ENCODE data around the gene TTLL11.

The TTLL11 gene

GRCh38 chr9:121866927-121867326 lies 226.2 kb downstream of the TTLL11 start:
- DNase-seq (ENCODE audit: low read depth, low spot score): no peak
- no peak overlapping the region for H3K27ac ChIP-seq

GRCh38 chr9:121865884-121866283 lies 227.2 kb downstream of the TTLL11 start:
- H3K27ac ChIP-seq: no peak overlapping the region
- DNase-seq (ENCODE audit: low read depth, low spot score): no peak

- no peak overlapping the region for H3K27ac ChIP-seq
- DNase-seq (ENCODE audit: low read depth, low spot score): no peak
Observed at GRCh38 chr9:121865060-121865459, 228.0 kb downstream of the TTLL11 start.

- no peak for DNase-seq (ENCODE audit: low read depth, low spot score)
- H3K27ac ChIP-seq: no peak overlapping the region
Observed at GRCh38 chr9:121863955-121864354, 229.2 kb downstream of the TTLL11 start.

- H3K27ac ChIP-seq: no peak overlapping the region
- DNase-seq (ENCODE audit: low read depth, low spot score): no peak
Observed at GRCh38 chr9:121862371-121863332, 230.5 kb downstream of the TTLL11 start.

GRCh38 chr9:121861501-121862180 lies 231.5 kb downstream of the TTLL11 start:
- no peak for DNase-seq (ENCODE audit: low read depth, low spot score)
- H3K27ac ChIP-seq: no peak overlapping the region

GRCh38 chr9:121860744-121861143 lies 232.4 kb downstream of the TTLL11 start:
- DNase-seq (ENCODE audit: low read depth, low spot score): no peak
- H3K27ac ChIP-seq: no peak overlapping the region

- DNase-seq (ENCODE audit: low read depth, low spot score): no peak
- no peak overlapping the region for H3K27ac ChIP-seq
Observed at GRCh38 chr9:121860213-121860612, 232.9 kb downstream of the TTLL11 start.

GRCh38 chr9:121859646-121860045 lies 233.5 kb downstream of the TTLL11 start:
- no peak overlapping the region for H3K27ac ChIP-seq
- DNase-seq (ENCODE audit: low read depth, low spot score): no peak

- no peak for DNase-seq (ENCODE audit: low read depth, low spot score)
- H3K27ac ChIP-seq: no peak overlapping the region
Observed at GRCh38 chr9:121858788-121859187, 234.3 kb downstream of the TTLL11 start.

- no peak for DNase-seq (ENCODE audit: low read depth, low spot score)
- no peak overlapping the region for H3K27ac ChIP-seq
Observed at GRCh38 chr9:121857928-121858327, 235.2 kb downstream of the TTLL11 start.

GRCh38 chr9:121855476-121855875 lies 237.6 kb downstream of the TTLL11 start:
- H3K27ac ChIP-seq: no peak overlapping the region
- no peak for DNase-seq (ENCODE audit: low read depth, low spot score)

GRCh38 chr9:121853617-121854395 lies 239.3 kb downstream of the TTLL11 start:
- H3K27ac ChIP-seq: no peak overlapping the region
- no peak for DNase-seq (ENCODE audit: low read depth, low spot score)

GRCh38 chr9:121852651-121853616 lies 240.2 kb downstream of the TTLL11 start:
- no peak for DNase-seq (ENCODE audit: low read depth, low spot score)

GRCh38 chr9:121852241-121852640 lies 240.9 kb downstream of the TTLL11 start:
- no peak for DNase-seq (ENCODE audit: low read depth, low spot score)
- no peak overlapping the region for H3K27ac ChIP-seq

More at GRCh38 chr9:121852651-121853616, 240.2 kb downstream of the TTLL11 start:
- no peak overlapping the region for H3K27ac ChIP-seq

- H3K27ac ChIP-seq: no peak overlapping the region
- no peak for DNase-seq (ENCODE audit: low read depth, low spot score)
Observed at GRCh38 chr9:121851641-121852091, 241.4 kb downstream of the TTLL11 start.

- no peak for DNase-seq (ENCODE audit: low read depth, low spot score)
- no peak overlapping the region for H3K27ac ChIP-seq
Observed at GRCh38 chr9:121850366-121850765, 242.7 kb downstream of the TTLL11 start.

GRCh38 chr9:121849554-121849953 lies 243.6 kb downstream of the TTLL11 start:
- DNase-seq (ENCODE audit: low read depth, low spot score): no peak
- H3K27ac ChIP-seq: no peak overlapping the region

GRCh38 chr9:121844562-121844961 lies 248.5 kb downstream of the TTLL11 start:
- H3K27ac ChIP-seq: no peak overlapping the region
- DNase-seq (ENCODE audit: low read depth, low spot score): no peak

All from epithelial cell of prostate (primary cell).